Breast epithelium (tissue), 4 donors: ENCODE results near the gene ADAMTS4. TPM values are rescaled to one million over a fixed set of nuclear protein-coding genes. Genes with fewer than 3 reads are reported as not detected.
A peak's percentile ranks its signal among the peaks of the same experiment; 100 is the strongest.

Experiments
- DNase-seq, 2 donors: peaks; one replicate each; pipeline ENCODE4 v3.0.0-alpha.2; 2019; ENCODE audit warnings: low spot score in 2 of 2
- H3K27ac ChIP-seq, 2 donors: fragments of 200-600 bp; sonication (generic) in 1 of 2; one replicate each; pipeline ENCODE4 v1.5.1; 2016 to 2019; ENCODE audit warnings: mild to moderate bottlenecking in 1 of 2
- H3K27me3 ChIP-seq, 2 donors: fragments of 200-600 bp; sonication (generic) in 1 of 2; one replicate each; pipeline versions ENCODE4 v1.5.1 to v1.6.0; 2017 to 2019; ENCODE audit warnings: control low read depth in 1 of 2, mild to moderate bottlenecking in 1 of 2
- H3K36me3 ChIP-seq: fragments of 200-600 bp; one replicate; pipeline ENCODE4 v1.5.1; 2019
- H3K4me1 ChIP-seq, 2 donors: fragments of 200-600 bp; sonication (generic); one replicate each; pipeline ENCODE4 v1.5.1; 2016 to 2019; ENCODE audit warnings: control low read depth in 1 of 2
- H3K4me3 ChIP-seq, 3 donors: fragments of 200-600 bp; sonication (generic); 1 replicate in 2 of 3; 2 replicates in 1 of 3; pipeline ENCODE4 v1.5.1; 2016 to 2019; ENCODE audit warnings: mild to moderate bottlenecking in 3 of 3, moderate library complexity in 2 of 3
- H3K9me3 ChIP-seq, 2 donors: fragments of 200-600 bp; sonication (generic) in 1 of 2; one replicate each; pipeline ENCODE4 v1.5.1; 2016 to 2019; ENCODE audit warnings: control low read depth in 1 of 2
- CTCF ChIP-seq, 3 donors: fragments of 450-650 bp; IDR thresholded peaks; one replicate each; pipeline ENCODE4 v1.5.1; 2016 to 2017; ENCODE audit warnings: antibody characterized with exemption in 3 of 3, mild to moderate bottlenecking in 3 of 3, moderate library complexity in 3 of 3
- POLR2A ChIP-seq: fragments of 450-650 bp; IDR thresholded peaks from one replicate; pipeline ENCODE4 v1.6.1; 2016; ENCODE audit warnings: antibody characterized with exemption, mild to moderate bottlenecking, moderate library complexity
- POLR2AphosphoS5 ChIP-seq, 3 donors: sonication (generic); formaldehyde crosslinking; IDR thresholded peaks; one replicate each; pipeline ENCODE4 v1.6.1; 2017; ENCODE audit warnings: antibody characterized with exemption in 3 of 3
- intact Hi-C: fragments of 100-400 bp; cut with DNase I; formaldehyde crosslinking; loops from one replicate; pipeline ENCODE4 v1.15.1; 2023; ENCODE audit warnings: low total_unique reads
- total RNA-seq, 3 donors: library from RNA; depleted of rRNA; stranded (reverse); fragments of >200 nt; gene quantifications; one replicate each; pipeline ENCODE4 v1.1.0, GENCODE V29; 2016

ADAMTS4 gene
- 10 to 100 TPM in 2 of 3 donors, 1 to 10 TPM in 1; 4.8 to 85.5 (median 24.6) TPM for total RNA-seq

DNA sequence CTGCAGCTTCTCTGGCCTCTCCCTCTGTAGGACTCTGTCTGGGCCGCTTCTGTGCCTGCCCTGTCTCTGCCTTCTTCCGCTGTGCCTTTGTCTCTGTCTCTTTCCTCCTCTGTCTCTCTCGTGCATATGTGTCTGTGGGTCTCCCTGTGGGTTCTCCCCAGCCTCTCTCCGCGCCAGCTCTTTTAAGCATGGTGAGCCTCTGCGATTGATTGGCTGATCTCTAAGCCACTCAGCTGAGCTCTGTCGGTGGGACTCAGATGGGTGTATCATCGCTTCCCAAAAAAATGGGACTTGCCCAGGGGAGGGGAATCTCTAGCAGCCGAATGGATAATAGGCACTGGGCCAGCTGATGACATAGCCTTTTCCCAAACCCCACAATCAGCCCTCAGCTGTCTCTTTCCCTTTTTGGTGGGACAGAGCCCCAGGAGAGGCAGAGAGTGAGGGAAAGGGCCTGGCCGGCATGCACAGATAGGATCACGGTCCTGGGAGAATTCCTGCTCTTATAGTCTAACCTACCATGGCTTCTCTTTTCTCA lies at the start of gene ADAMTS4:
ADAMTS4 (minus strand) TSS at position 158 of the 535 bp plus-strand sequence. CDS start 427 bp downstream, outside the sequence.
- TF ChIP-seq POLR2A (peak; percentile 90), CTCF (IDR thresholded peaks at IDR 0.05) (no peak), POLR2AphosphoS5 (IDR thresholded peaks at IDR 0.05) (peak in 2 of 3 donors; percentile 26 to 67)
- Histone ChIP-seq H3K4me1 (peaks cover 21 to 24% of the 10 kb centered on the region in 2 donors), H3K4me3 (peak within 1 kb of the TSS; percentile 47 to 69 (median 47)), H3K9me3 (no peaks in the 10 kb centered on the region), H3K36me3 (no peaks in the 10 kb centered on the region), H3K27ac (peak within 1 kb of the TSS; percentile 97 to 98), H3K27me3 (no peaks in the 10 kb centered on the region)
- DNase-seq: peak in 1 of 2 donors; percentile 43
- intact Hi-C loops: no loop called here

DNA sequence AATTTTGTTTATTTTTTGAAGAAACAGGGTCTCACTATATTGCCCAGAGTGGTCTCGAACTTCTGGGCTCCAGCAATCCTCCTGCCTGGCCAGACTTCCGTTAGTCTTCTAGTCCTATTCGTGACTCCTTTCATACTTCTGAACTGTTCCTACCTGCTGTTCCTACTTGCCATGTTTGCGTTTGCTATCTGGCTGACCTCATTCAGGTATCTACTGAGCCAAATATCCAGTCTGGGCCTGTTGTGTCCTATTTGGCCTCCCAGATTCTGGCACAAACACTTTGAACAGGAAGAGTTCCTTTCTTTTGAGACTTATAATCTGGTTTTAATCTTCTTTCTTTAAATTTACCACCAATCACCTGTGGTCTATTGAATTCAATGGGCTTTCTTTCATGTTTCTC lies 46.0 kb upstream of the ADAMTS4 start:
- peak in 1 of 2 donors; percentile 60 for DNase-seq
- intact Hi-C loops: no loop called here
- no peak overlapping the region for H3K4me3 ChIP-seq
- H3K4me1 ChIP-seq: no peaks in the 10 kb centered on the region
- H3K36me3 ChIP-seq: no peaks in the 10 kb centered on the region
- H3K27me3 ChIP-seq: no peaks in the 10 kb centered on the region
- peak overlapping the region in 1 of 2 donors; percentile 68 for H3K27ac ChIP-seq
- no peaks in the 10 kb centered on the region for H3K9me3 ChIP-seq
- no peak for TF ChIP-seq POLR2A
- TF ChIP-seq CTCF (IDR thresholded peaks at IDR 0.05): no peak
- no peak for TF ChIP-seq POLR2AphosphoS5 (IDR thresholded peaks at IDR 0.05)

DNA sequence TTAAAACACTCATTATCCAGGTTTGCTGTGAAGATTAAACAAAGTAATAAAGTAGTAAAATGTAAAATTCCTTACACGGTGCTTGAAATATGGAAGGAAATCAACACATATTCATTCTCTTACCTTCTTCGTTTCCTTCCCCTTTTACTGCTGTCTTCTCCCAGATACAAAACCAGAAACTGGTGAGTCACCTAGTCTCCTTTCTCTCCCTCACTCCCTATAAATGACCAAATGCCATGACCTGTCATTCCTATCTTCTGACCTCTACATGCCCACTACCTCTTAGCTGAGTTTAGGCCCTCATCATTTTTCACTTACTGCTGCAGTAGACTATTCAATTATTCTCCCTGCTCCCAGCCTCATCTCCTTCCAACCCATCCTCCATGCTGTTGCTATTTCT lies 43.5 kb upstream of the ADAMTS4 start:
- no peaks in the 10 kb centered on the region for H3K36me3 ChIP-seq
- no peaks in the 10 kb centered on the region for H3K27me3 ChIP-seq
- intact Hi-C loops: no loop called here
- no peaks in the 10 kb centered on the region for H3K9me3 ChIP-seq
- no peak overlapping the region for H3K4me3 ChIP-seq
- no peak overlapping the region for H3K27ac ChIP-seq
- H3K4me1 ChIP-seq: no peaks in the 10 kb centered on the region
- no peak for DNase-seq
- TF ChIP-seq POLR2A: no peak
- TF ChIP-seq POLR2AphosphoS5 (IDR thresholded peaks at IDR 0.05): no peak
- no peak for TF ChIP-seq CTCF (IDR thresholded peaks at IDR 0.05)

- no peak for DNase-seq
- H3K36me3 ChIP-seq: no peaks in the 10 kb centered on the region
- H3K4me3 ChIP-seq: no peak overlapping the region
- no peaks in the 10 kb centered on the region for H3K27me3 ChIP-seq
- H3K9me3 ChIP-seq: no peaks in the 10 kb centered on the region
- no peak for TF ChIP-seq POLR2A
- no peak for TF ChIP-seq CTCF (IDR thresholded peaks at IDR 0.05)
- no peak for TF ChIP-seq POLR2AphosphoS5 (IDR thresholded peaks at IDR 0.05)
- no peak overlapping the region for H3K27ac ChIP-seq
- intact Hi-C loops: no loop called here
- H3K4me1 ChIP-seq: no peaks in the 10 kb centered on the region
These were observed 42.8 kb upstream of the ADAMTS4 start for GRCh38 chr1:161241682-161242081.

DNA sequence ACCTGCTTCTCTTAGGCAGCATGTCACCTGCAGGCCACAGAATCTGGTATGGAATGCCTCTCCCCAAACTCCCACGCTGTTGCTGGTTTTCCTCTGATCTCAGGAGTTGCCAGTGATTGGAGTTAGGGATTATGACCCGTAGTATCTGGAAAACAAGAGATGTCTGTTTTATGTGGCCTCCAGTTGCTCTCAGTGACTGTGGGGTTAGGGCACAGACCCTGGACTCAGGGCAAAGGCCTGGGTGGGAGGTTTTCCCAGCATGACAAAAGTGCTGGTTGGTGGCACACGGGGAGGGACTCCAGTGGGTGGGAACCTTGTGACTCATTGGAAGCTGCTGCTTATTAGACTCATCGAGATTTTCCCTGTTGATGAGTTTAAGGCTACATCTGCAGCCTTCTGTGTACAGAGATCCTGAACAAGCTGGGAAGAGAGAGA lies 39.2 kb upstream of the ADAMTS4 start, which contains the start of gene NR1I3:
NR1I3 (minus strand) TSS at position 165 of the 435 bp plus-strand sequence. CDS start 1,638 bp downstream, outside the sequence.
- intact Hi-C loops: no loop called here
- Histone ChIP-seq H3K4me3 (no peak within 1 kb of the TSS), H3K36me3 (no peaks in the 10 kb centered on the region), H3K9me3 (no peaks in the 10 kb centered on the region), H3K27ac (no peak within 1 kb of the TSS), H3K27me3 (no peaks in the 10 kb centered on the region), H3K4me1 (no peaks in the 10 kb centered on the region)
- no peak for TF ChIP-seq POLR2AphosphoS5 (IDR thresholded peaks at IDR 0.05)
- no peak for TF ChIP-seq POLR2A
- TF ChIP-seq CTCF (IDR thresholded peaks at IDR 0.05): no peak
- no peak for DNase-seq
